Left kidney (tissue), 2 donors: ENCODE measurements around the gene MTRF1. TPM values are rescaled to one million over a fixed set of nuclear protein-coding genes. Genes with fewer than 3 reads are reported as not detected.
"Not testable (repeated sequence)": the region's sequence is repeated elsewhere in the genome, so short reads cannot be mapped to it uniquely, and the experiment has no call there.

Experiments
- DNase-seq: peaks from one replicate; pipeline ENCODE4 v3.0.0-alpha.2; 2013
- polyA plus RNA-seq: library from polyadenylated mRNA; unstranded; fragments of 120-200 nt; gene quantifications from one replicate; pipeline ENCODE4 v1.2.1, GENCODE V29; 2013; ENCODE audit not compliant: insufficient read length

Gene MTRF1
- polyA plus RNA-seq, 1 donor, result 28.6 TPM

DNA sequence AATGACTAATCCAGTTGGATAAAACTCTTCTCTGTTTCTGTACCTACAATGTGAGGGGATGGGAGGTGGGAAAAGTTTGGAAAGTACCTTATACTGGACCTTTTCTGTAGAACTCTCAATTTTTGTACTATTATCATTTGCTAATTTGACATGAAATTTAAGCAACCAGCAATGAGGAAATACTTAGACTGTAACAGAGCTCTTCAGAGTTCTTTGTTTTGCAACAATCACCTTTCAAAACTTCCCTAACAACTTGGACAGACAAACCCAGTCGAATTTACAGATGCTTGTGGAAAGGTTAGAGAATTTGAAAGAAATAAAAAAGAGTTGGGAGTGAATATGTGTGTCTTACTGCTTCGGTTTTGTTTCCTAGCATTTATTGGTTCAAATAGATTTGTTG is 85.8 kb downstream of the MTRF1 start:
- DNase-seq, result no peak

DNA sequence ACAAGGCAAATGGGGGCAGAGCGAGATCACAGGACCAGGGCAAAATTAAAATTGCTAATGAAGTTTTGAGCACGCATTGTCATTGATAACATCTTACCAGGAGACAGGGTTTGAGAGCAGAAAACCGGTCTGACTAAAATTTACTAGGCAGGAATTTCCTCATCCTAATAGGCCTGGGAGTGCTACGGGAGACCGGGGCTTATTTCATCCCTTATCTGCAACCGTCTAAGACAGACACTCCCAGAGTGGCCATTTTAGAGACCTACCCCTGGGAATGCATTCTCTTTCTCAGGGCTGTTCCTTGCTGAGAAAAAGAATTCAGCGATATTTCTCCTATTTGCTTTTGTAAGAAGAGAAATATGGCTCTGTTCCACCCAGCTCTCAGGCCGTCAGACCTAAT is 87.8 kb downstream of the MTRF1 start:
- not testable (repeated sequence) for DNase-seq

Other genes starting within 250 kb of the MTRF1 start
- 48.6 TPM for gene ELF1, start 244.3 kb downstream of the MTRF1 start, polyA plus RNA-seq
- 28.2 TPM for gene WBP4, start 202.1 kb downstream of the MTRF1 start, polyA plus RNA-seq
- 19.3 TPM for gene KBTBD6, start 130.8 kb downstream of the MTRF1 start, polyA plus RNA-seq
- 19.5 TPM for gene KBTBD7, start 69.0 kb downstream of the MTRF1 start, polyA plus RNA-seq
- 58.0 TPM for gene NAA16, start 47.7 kb upstream of the MTRF1 start, polyA plus RNA-seq
- 12.7 TPM for gene RGCC, start 194.0 kb upstream of the MTRF1 start, polyA plus RNA-seq